Panc1 (cell line): ENCODE results near the gene PHF2. TPM values are rescaled to one million over a fixed set of nuclear protein-coding genes. Genes with fewer than 3 reads are reported as not detected.
A peak's percentile ranks its signal among the peaks of the same experiment; 100 is the strongest.

Source experiments
- ATAC-seq: fragments of 200-7000 bp; cut with Tn5 transposase; 2 replicates; pipeline ENCODE4 v1.9.1; 2020; ENCODE audit warnings: mild to moderate bottlenecking, moderate library complexity
- BruUV-seq: library from RNA; stranded (reverse); fragments of 400-500 nt; replicated peaks from 2 replicates; lab custom pipeline; 2021; lab: Mats Ljungman, UMichigan
- CTCF ChIA-PET: fragments of 300-600 bp; sonication (Branson Sonifier 250); formaldehyde crosslinking; loops from one replicate; lab custom pipeline; 2022; ENCODE audit warnings: antibody characterized with exemption; lab: Charles Lee
- POLR2A ChIA-PET: fragments of 300-600 bp; sonication (Branson Sonifier 250); formaldehyde crosslinking; loops from one replicate; lab custom pipeline; 2022; ENCODE audit warnings: antibody characterized with exemption; lab: Charles Lee
- DNase-seq: peaks from one replicate; pipeline ENCODE4 v3.0.0-alpha.2; 2010; ENCODE audit warnings: low read depth, low spot score
- H3K27ac ChIP-seq: 2 replicates; pipeline ENCODE4 v1.5.1; 2011; ENCODE audit warnings: mild to moderate bottlenecking, low read length, inconsistent platforms
- H3K27me3 ChIP-seq: fragments of 200-500 bp; sonication (Bioruptor generic); 2 replicates; pipeline ENCODE4 v1.6.0; 2014; ENCODE audit warnings: low read length, inconsistent platforms; ENCODE audit not compliant: control insufficient read depth, insufficient read depth
- H3K36me3 ChIP-seq: fragments of 200-500 bp; sonication (Bioruptor generic); 2 replicates; pipeline ENCODE4 v1.5.1; 2014; ENCODE audit warnings: inconsistent platforms, mild to moderate bottlenecking, low read length, moderate library complexity; ENCODE audit not compliant: control insufficient read depth, insufficient read depth
- H3K4me1 ChIP-seq: 2 replicates; pipeline ENCODE4 v1.5.1; 2011; ENCODE audit warnings: inconsistent platforms, mild to moderate bottlenecking, low read length, moderate library complexity; ENCODE audit not compliant: control insufficient read depth, insufficient read depth
- H3K4me3 ChIP-seq, 2 experiments: 2 replicates each; pipeline ENCODE4 v1.5.1; 2011 to 2012; ENCODE audit warnings: low read depth in 2 of 2, low read length in 2 of 2, mild to moderate bottlenecking in 2 of 2, inconsistent platforms in 1 of 2, moderate library complexity in 1 of 2
- H3K9me3 ChIP-seq: fragments of 200-500 bp; sonication (Bioruptor generic); 2 replicates; pipeline ENCODE4 v1.5.1; 2014; ENCODE audit warnings: low read depth, mild to moderate bottlenecking, inconsistent platforms, low read length, moderate library complexity; ENCODE audit not compliant: control insufficient read depth, insufficient read depth
- POLR2AphosphoS5 ChIP-seq: IDR thresholded peaks from 2 replicates; pipeline ENCODE4 v1.6.1; 2012; ENCODE audit warnings: mild to moderate bottlenecking, low read depth, low read length, moderate library complexity
- SIN3A ChIP-seq: IDR thresholded peaks from 2 replicates; pipeline ENCODE4 v1.6.1; 2012; ENCODE audit warnings: low read depth, mild to moderate bottlenecking, low read length, moderate library complexity, borderline replicate concordance; ENCODE audit not compliant: insufficient read depth
- TCF7L2 ChIP-seq: IDR thresholded peaks from 2 replicates; pipeline ENCODE4 v1.6.1; 2011; ENCODE audit warnings: mild to moderate bottlenecking, low read depth, low read length, inconsistent platforms
- in situ Hi-C: cut with HindIII; loops from 2 replicates; pipeline ENCODE4 v1.10.0; 2016; ENCODE audit warnings: low sequenced_read_pairs, low pct_unique_long_range_greater_than_20kb
- intact Hi-C: fragments of 100-400 bp; cut with micrococcal nuclease; formaldehyde crosslinking; loops from one replicate; pipeline ENCODE4 v1.10.0; 2022; ENCODE audit not compliant: unreplicated experiment
- total RNA-seq: library from RNA; stranded (reverse); gene quantifications from one replicate; pipeline ENCODE4 v1.2.1, GENCODE V29; 2021; ENCODE audit not compliant: unreplicated experiment
- TF ChIP-seq, protein P1 (sequence below), 2 experiments: IDR thresholded peaks; 2 replicates each; pipeline ENCODE4 v1.6.1; 2011 to 2012; ENCODE audit warnings: low read depth in 2 of 2, control low read depth in 1 of 2, low read length in 1 of 2, mild to moderate bottlenecking in 1 of 2, moderate library complexity in 1 of 2; ENCODE audit not compliant: insufficient read depth in 1 of 2
- TF ChIP-seq, protein P2 (sequence below): fragments of 450-650 bp; IDR thresholded peaks from 2 replicates; pipeline ENCODE4 v1.5.1; 2017; ENCODE audit warnings: mild to moderate bottlenecking

PHF2 gene
- total RNA-seq, 1 experiment from 2014 or later = 16.6 TPM

DNA sequence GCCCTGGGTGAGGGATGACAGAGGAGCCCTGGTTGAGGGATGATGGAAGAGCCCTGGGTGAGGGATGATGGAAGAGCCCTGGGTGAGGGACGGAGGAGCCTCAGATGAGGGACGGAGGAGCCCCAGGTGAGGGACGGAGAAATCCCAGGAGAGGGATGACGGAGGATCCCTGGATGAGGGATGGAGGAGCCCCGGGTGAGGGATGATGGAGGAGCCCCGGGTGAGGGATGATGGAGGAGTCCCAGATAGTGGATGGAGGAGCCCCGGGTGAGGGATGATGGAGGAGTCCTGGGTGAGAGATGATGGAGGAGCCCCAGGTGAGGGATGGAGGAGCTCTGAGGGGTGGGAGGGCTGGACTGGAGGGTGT is 10.9 kb downstream of the PHF2 start:
- no peak for DNase-seq
- ChIA-PET POLR2A (no interaction called here), CTCF (no interaction called here)
- in situ Hi-C loops = no loop called here
- Histone ChIP-seq H3K27me3 (no peaks in the 10 kb centered on the region), H3K9me3 (no peaks in the 10 kb centered on the region; the same call in 1 of the 2 replicates), H3K27ac (no peak overlapping the region), H3K36me3 (no peaks in the 10 kb centered on the region), H3K4me3 (no peak overlapping the region), H3K4me1 (no peaks in the 10 kb centered on the region; the same call in 1 of the 2 replicates)
- TF ChIP-seq, protein P1, sequence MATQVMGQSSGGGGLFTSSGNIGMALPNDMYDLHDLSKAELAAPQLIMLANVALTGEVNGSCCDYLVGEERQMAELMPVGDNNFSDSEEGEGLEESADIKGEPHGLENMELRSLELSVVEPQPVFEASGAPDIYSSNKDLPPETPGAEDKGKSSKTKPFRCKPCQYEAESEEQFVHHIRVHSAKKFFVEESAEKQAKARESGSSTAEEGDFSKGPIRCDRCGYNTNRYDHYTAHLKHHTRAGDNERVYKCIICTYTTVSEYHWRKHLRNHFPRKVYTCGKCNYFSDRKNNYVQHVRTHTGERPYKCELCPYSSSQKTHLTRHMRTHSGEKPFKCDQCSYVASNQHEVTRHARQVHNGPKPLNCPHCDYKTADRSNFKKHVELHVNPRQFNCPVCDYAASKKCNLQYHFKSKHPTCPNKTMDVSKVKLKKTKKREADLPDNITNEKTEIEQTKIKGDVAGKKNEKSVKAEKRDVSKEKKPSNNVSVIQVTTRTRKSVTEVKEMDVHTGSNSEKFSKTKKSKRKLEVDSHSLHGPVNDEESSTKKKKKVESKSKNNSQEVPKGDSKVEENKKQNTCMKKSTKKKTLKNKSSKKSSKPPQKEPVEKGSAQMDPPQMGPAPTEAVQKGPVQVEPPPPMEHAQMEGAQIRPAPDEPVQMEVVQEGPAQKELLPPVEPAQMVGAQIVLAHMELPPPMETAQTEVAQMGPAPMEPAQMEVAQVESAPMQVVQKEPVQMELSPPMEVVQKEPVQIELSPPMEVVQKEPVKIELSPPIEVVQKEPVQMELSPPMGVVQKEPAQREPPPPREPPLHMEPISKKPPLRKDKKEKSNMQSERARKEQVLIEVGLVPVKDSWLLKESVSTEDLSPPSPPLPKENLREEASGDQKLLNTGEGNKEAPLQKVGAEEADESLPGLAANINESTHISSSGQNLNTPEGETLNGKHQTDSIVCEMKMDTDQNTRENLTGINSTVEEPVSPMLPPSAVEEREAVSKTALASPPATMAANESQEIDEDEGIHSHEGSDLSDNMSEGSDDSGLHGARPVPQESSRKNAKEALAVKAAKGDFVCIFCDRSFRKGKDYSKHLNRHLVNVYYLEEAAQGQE (IDR thresholded peaks at IDR 0.05; ENCODE audit: insufficient read depth in 1 of 2, low read depth in 2 of 2, low read length in 1 of 2) = no peak
- TF ChIP-seq POLR2AphosphoS5 (no peak), TCF7L2 (no peak), SIN3A (no peak)
- TF ChIP-seq, protein P2, sequence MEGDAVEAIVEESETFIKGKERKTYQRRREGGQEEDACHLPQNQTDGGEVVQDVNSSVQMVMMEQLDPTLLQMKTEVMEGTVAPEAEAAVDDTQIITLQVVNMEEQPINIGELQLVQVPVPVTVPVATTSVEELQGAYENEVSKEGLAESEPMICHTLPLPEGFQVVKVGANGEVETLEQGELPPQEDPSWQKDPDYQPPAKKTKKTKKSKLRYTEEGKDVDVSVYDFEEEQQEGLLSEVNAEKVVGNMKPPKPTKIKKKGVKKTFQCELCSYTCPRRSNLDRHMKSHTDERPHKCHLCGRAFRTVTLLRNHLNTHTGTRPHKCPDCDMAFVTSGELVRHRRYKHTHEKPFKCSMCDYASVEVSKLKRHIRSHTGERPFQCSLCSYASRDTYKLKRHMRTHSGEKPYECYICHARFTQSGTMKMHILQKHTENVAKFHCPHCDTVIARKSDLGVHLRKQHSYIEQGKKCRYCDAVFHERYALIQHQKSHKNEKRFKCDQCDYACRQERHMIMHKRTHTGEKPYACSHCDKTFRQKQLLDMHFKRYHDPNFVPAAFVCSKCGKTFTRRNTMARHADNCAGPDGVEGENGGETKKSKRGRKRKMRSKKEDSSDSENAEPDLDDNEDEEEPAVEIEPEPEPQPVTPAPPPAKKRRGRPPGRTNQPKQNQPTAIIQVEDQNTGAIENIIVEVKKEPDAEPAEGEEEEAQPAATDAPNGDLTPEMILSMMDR = no peak
- no peak for ATAC-seq
- intact Hi-C loops = no loop called here
- no TSS peak for BruUV-seq

DNA sequence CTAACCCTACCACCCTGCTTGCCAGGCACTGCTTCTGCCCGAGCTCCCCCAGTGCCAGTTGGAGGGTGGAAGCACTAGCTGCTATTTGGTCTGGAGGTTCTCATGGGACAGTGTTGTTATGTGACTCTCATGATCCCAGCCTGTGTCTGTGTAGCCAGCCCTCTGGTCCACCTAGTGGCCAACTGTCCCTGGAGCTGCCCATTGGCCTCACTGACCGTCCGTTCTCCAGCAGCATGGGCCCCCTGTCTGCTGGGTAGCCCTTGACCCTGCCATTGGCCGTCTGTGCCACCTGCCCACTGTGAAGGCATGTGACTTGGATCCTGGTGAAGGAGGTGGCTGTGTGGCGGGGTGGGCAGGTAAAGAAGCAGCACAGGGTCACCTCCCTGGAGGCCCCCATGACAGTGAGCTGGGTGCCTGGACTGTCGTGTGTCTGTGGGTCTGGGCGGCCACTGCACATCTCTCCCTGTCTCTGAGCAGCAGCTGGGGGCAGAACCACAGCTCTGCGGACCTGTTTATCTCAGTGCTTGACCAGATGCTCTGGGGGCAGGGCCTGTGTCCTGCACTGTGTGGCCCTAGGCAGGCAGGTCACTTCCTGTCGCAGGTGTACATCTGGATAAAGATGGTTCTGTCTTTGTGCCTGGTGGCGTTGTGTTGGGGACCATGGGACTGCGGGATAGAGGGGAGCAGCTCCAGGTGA is 11.4 kb downstream of the PHF2 start:
- Histone ChIP-seq H3K4me3 (no peak overlapping the region), H3K4me1 (no peaks in the 10 kb centered on the region; the same call in 1 of the 2 replicates), H3K36me3 (no peaks in the 10 kb centered on the region), H3K27ac (no peak overlapping the region), H3K9me3 (no peaks in the 10 kb centered on the region; the same call in 1 of the 2 replicates), H3K27me3 (no peaks in the 10 kb centered on the region)
- no TSS peak for BruUV-seq
- POLR2A ChIA-PET = no interaction called here
- CTCF ChIA-PET = no interaction called here
- TF ChIP-seq, protein P1 (IDR thresholded peaks at IDR 0.05; ENCODE audit: insufficient read depth in 1 of 2, low read depth in 2 of 2, low read length in 1 of 2) = no peak
- TF ChIP-seq, protein P2 = no peak; the same call in 1 of the 2 replicates
- TF ChIP-seq TCF7L2 (no peak), SIN3A (no peak), POLR2AphosphoS5 (no peak)
- in situ Hi-C loops = no loop called here
- DNase-seq (no peak), ATAC-seq (peak; percentile 71)
- intact Hi-C loops = no loop called here
